MM.1S (cell line): Measurements from ENCODE around the gene SCMH1.

Experiments
- DNase-seq: peaks from one replicate; pipeline ENCODE4 v3.0.0-alpha.2; 2015
- H2AFZ ChIP-seq: fragments of 300-600 bp; sonication (generic); 2 replicates; pipeline ENCODE4 v1.6.0; 2016; ENCODE audit warnings: antibody characterized with exemption, low read length
- H3F3A ChIP-seq: fragments of 300-600 bp; sonication (generic); 2 replicates; pipeline ENCODE4 v1.6.1; 2016; ENCODE audit warnings: mild to moderate bottlenecking, antibody characterized with exemption, low read length, moderate library complexity, mixed read lengths; ENCODE audit not compliant: insufficient read depth
- H3K27ac ChIP-seq: fragments of 300-600 bp; sonication (generic); 2 replicates; pipeline ENCODE4 v1.5.1; 2016; ENCODE audit warnings: mild to moderate bottlenecking, low read length
- H3K27me3 ChIP-seq: fragments of 300-600 bp; sonication (generic); replicated peaks from 2 replicates; pipeline ENCODE4 v1.6.0; 2016; ENCODE audit warnings: low read length; ENCODE audit not compliant: insufficient read depth
- H3K36me3 ChIP-seq: fragments of 300-600 bp; sonication (generic); replicated peaks from 2 replicates; pipeline ENCODE4 v1.6.1; 2016; ENCODE audit warnings: mild to moderate bottlenecking, low read length, mixed read lengths; ENCODE audit not compliant: insufficient read depth
- H3K4me1 ChIP-seq: fragments of 300-600 bp; sonication (generic); 2 replicates; pipeline ENCODE4 v1.6.1; 2016; ENCODE audit warnings: low read length, mixed read lengths
- H3K4me2 ChIP-seq: fragments of 300-600 bp; sonication (generic); 2 replicates; pipeline ENCODE4 v1.6.0; 2016; ENCODE audit warnings: low read depth, low read length
- H3K4me3 ChIP-seq: fragments of 300-600 bp; sonication (generic); 2 replicates; pipeline ENCODE4 v1.5.1; 2016; ENCODE audit warnings: low read length, mixed read lengths
- H3K79me2 ChIP-seq: fragments of 300-600 bp; sonication (generic); 2 replicates; pipeline ENCODE4 v1.6.1; 2016; ENCODE audit warnings: mixed run types, low read length, mixed read lengths
- H3K9ac ChIP-seq: fragments of 300-600 bp; sonication (generic); 2 replicates; pipeline ENCODE4 v1.6.1; 2016; ENCODE audit warnings: low read length, mixed read lengths
- H3K9me2 ChIP-seq: fragments of 300-600 bp; sonication (generic); replicated peaks from 2 replicates; pipeline ENCODE4 v1.6.1; 2016; ENCODE audit warnings: mild to moderate bottlenecking, low read length, mixed read lengths; ENCODE audit not compliant: insufficient read depth
- H3K9me3 ChIP-seq: fragments of 300-600 bp; sonication (generic); replicated peaks from 2 replicates; pipeline ENCODE4 v1.6.1; 2016; ENCODE audit warnings: mild to moderate bottlenecking, low read length, mixed read lengths; ENCODE audit not compliant: insufficient read depth
- H4K20me1 ChIP-seq: fragments of 300-600 bp; sonication (generic); 2 replicates; pipeline ENCODE4 v1.6.1; 2016; ENCODE audit warnings: mild to moderate bottlenecking, low read length, moderate library complexity, mixed read lengths; ENCODE audit not compliant: insufficient read depth
- EZH2 ChIP-seq: fragments of 300-600 bp; sonication (generic); optimal IDR thresholded peaks from 2 replicates; pipeline ENCODE3; 2017; ENCODE audit warnings: low read depth, mild to moderate bottlenecking, antibody characterized with exemption, low read length, mixed read lengths
- EZH2phosphoT487 ChIP-seq: fragments of 300-600 bp; sonication (generic); IDR thresholded peaks from 2 replicates; pipeline ENCODE4 v1.6.1; 2018; ENCODE audit warnings: antibody characterized with exemption, low read length
- TF ChIP-seq, protein P1 (sequence below): fragments of 300-600 bp; sonication (generic); IDR thresholded peaks from 2 replicates; pipeline ENCODE4 v1.5.1; 2016; ENCODE audit warnings: antibody characterized with exemption, low read length, mixed read lengths

SCMH1 gene

DNA sequence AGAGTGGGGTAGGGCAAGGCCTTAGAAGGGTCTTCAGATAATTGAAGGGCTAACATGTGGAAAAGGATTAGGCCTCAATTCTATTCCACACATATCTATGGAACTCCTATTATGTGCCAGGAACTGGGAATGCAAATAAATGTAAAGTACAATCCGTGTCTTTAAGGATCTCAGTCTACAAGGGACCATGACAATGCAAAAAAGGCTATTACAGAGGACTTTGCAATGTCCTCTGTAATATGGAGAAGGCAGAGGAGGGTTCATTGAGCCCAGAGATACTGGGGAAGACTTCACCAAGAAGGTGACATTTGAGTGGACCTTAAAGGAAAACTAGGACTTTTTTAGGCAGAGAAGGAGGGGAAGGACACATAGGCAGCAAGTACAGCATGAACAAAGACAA is 4.5 kb upstream of the SCMH1 start:
- Histone ChIP-seq H3K27ac (no peak overlapping the region), H3F3A (0 out of 2 replicates have a peak, but pooled peaks cover 6% of the 10 kb centered on the region), H3K9me2 (no peaks in the 10 kb centered on the region), H3K79me2 (peaks cover 11% of the 10 kb centered on the region), H2AFZ (no peak overlapping the region), H3K27me3 (no peaks in the 10 kb centered on the region), H3K36me3 (no peaks in the 10 kb centered on the region), H3K9me3 (no peaks in the 10 kb centered on the region), H3K4me1 (peaks cover 29% of the 10 kb centered on the region), H4K20me1 (no peaks in the 10 kb centered on the region), H3K4me2 (no peak overlapping the region), H3K9ac (no peak overlapping the region), H3K4me3 (no peak overlapping the region)
- no peak for TF ChIP-seq EZH2
- TF ChIP-seq EZH2phosphoT487 = no peak
- TF ChIP-seq, protein P1, sequence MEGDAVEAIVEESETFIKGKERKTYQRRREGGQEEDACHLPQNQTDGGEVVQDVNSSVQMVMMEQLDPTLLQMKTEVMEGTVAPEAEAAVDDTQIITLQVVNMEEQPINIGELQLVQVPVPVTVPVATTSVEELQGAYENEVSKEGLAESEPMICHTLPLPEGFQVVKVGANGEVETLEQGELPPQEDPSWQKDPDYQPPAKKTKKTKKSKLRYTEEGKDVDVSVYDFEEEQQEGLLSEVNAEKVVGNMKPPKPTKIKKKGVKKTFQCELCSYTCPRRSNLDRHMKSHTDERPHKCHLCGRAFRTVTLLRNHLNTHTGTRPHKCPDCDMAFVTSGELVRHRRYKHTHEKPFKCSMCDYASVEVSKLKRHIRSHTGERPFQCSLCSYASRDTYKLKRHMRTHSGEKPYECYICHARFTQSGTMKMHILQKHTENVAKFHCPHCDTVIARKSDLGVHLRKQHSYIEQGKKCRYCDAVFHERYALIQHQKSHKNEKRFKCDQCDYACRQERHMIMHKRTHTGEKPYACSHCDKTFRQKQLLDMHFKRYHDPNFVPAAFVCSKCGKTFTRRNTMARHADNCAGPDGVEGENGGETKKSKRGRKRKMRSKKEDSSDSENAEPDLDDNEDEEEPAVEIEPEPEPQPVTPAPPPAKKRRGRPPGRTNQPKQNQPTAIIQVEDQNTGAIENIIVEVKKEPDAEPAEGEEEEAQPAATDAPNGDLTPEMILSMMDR = no peak
- DNase-seq = no peak

DNA sequence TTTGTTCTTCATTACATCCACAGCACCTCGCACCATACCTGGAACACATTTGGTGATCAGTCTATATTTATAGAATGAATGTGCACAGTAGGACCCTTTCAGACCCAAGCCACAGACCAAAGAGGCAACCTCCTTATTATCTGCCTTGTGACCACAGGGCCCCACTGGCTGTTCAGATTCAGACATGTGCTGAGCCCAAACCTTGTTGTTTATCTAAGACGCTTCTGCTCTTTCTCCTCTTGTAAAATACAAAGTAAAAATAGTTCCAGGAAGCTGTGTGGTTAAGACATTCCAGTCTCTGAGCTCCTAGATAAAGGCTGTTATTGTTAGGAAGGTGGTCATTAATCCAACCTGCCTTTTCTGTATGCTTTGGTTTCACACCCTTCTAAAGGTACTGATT is 3.6 kb upstream of the SCMH1 start:
- Histone ChIP-seq H3K27ac (peak overlapping the region; percentile 49; the same call in 1 of the 2 replicates), H3K27me3 (no peaks in the 10 kb centered on the region), H3K36me3 (no peaks in the 10 kb centered on the region), H3F3A (peaks cover 13% of the 10 kb centered on the region), H2AFZ (peak overlapping the region; percentile 49), H3K4me1 (peaks cover 33% of the 10 kb centered on the region), H3K4me3 (peak overlapping the region; percentile 14; the same call in 1 of the 2 replicates), H3K9me2 (no peaks in the 10 kb centered on the region), H3K4me2 (peak overlapping the region; percentile 62), H4K20me1 (no peaks in the 10 kb centered on the region), H3K9me3 (no peaks in the 10 kb centered on the region), H3K79me2 (peaks cover 18% of the 10 kb centered on the region), H3K9ac (peak overlapping the region; percentile 3; the same call in 1 of the 2 replicates)
- peak; percentile 64 for DNase-seq
- TF ChIP-seq EZH2phosphoT487 = no peak
- TF ChIP-seq, protein P1 = no peak
- TF ChIP-seq EZH2 = no peak

DNA sequence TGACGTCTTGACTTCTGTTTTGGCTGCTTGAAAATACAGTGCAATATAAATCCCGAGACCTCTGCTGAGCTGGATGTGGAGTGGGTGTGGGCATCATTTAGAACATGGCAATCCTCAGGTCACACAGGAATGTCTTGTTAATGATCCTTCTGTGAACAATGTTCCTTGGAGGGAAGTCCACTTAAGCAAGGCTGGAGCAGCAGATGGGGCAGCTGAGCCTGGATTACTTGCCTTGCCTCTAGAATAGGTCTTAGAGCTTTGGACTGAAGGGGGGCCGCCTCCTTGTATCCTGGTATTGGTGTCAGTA is 926 bp upstream of the SCMH1 start:
- H3K4me3 ChIP-seq = peak overlapping the region; percentile 70
- peak overlapping the region; percentile 91; the same call in 1 of the 2 replicates for H3K4me2 ChIP-seq
- DNase-seq = no peak
- no peak overlapping the region for H3K27ac ChIP-seq
- peaks cover 42% of the 10 kb centered on the region for H3K4me1 ChIP-seq
- no peaks in the 10 kb centered on the region for H3K9me2 ChIP-seq
- H3K9me3 ChIP-seq = no peaks in the 10 kb centered on the region
- H2AFZ ChIP-seq = peak overlapping the region; percentile 93
- H4K20me1 ChIP-seq = no peaks in the 10 kb centered on the region
- peaks cover 44% of the 10 kb centered on the region for H3K79me2 ChIP-seq
- peaks cover 18% of the 10 kb centered on the region for H3F3A ChIP-seq
- TF ChIP-seq EZH2 = no peak
- TF ChIP-seq, protein P1 = no peak
- TF ChIP-seq EZH2phosphoT487 = no peak
- no peak overlapping the region for H3K9ac ChIP-seq
- no peaks in the 10 kb centered on the region for H3K27me3 ChIP-seq
- H3K36me3 ChIP-seq = no peaks in the 10 kb centered on the region
